IMR-90 (cell line): ENCODE measurements around the gene TUBGCP2. TPM values are rescaled to one million over a fixed set of nuclear protein-coding genes. Genes with fewer than 3 reads are reported as not detected.

Experiments used
- ATAC-seq: fragments of 200-7000 bp; cut with Tn5 transposase; 2 replicates; pipeline ENCODE4 v1.9.1; 2020; ENCODE audit warnings: low read depth, mild to moderate bottlenecking, moderate library complexity
- BruUV-seq: library from RNA; stranded (reverse); fragments of 400-500 nt; replicated peaks from 2 replicates; lab custom pipeline; 2021; lab: Mats Ljungman, UMichigan
- CTCF ChIA-PET: fragments of 300-600 bp; formaldehyde crosslinking; extraction: SDS; loops from one replicate; lab custom pipeline; 2021; ENCODE audit warnings: antibody characterized with exemption; lab: Yijun Ruan, JAX
- POLR2A ChIA-PET: fragments of 300-600 bp; sonication (Branson Sonifier 250); formaldehyde crosslinking; loops from one replicate; lab custom pipeline; 2022; ENCODE audit warnings: antibody characterized with exemption; ENCODE audit not compliant: unreplicated experiment; lab: Charles Lee
- DNase-seq: peaks from one replicate; pipeline ENCODE4 v3.0.0; 2013
- H2AFZ ChIP-seq: replicated peaks from 2 replicates; pipeline ENCODE3; 2013; ENCODE audit warnings: low read length, mild to moderate bottlenecking; ENCODE audit not compliant: poor library complexity
- H2AK5ac ChIP-seq: 2 replicates; pipeline ENCODE4 v1.6.1; 2013; ENCODE audit warnings: low read depth, low read length, inconsistent platforms
- H2AK9ac ChIP-seq: replicated peaks from 2 replicates; pipeline ENCODE3; 2013; ENCODE audit warnings: mild to moderate bottlenecking, low read depth, low read length, moderate library complexity; ENCODE audit not compliant: poor library complexity
- H2BK120ac ChIP-seq: 2 replicates; pipeline ENCODE4 v1.6.1; 2013; ENCODE audit warnings: low read depth, low read length, inconsistent platforms
- H2BK15ac ChIP-seq: 3 replicates; pipeline ENCODE4 v1.6.1; 2013; ENCODE audit warnings: low read depth, low read length, inconsistent platforms
- H2BK20ac ChIP-seq: 2 replicates; pipeline ENCODE4 v1.6.1; 2013; ENCODE audit warnings: low read depth, mild to moderate bottlenecking, inconsistent platforms, low read length, moderate library complexity
- H2BK5ac ChIP-seq: 2 replicates; pipeline ENCODE4 v1.6.1; 2013; ENCODE audit warnings: mild to moderate bottlenecking, low read depth, low read length, inconsistent platforms; ENCODE audit not compliant: poor library complexity, severe bottlenecking
- H3K14ac ChIP-seq: replicated peaks from 2 replicates; pipeline ENCODE4 v1.6.1; 2013; ENCODE audit warnings: low read depth, low read length, inconsistent platforms
- H3K18ac ChIP-seq: 2 replicates; pipeline ENCODE4 v1.6.1; 2013; ENCODE audit warnings: low read depth, low read length, control low read depth
- H3K23ac ChIP-seq: 2 replicates; pipeline ENCODE4 v1.6.1; 2013; ENCODE audit warnings: low read depth, low read length, inconsistent platforms
- H3K27ac ChIP-seq: 2 replicates; pipeline ENCODE4 v1.5.1; 2013; ENCODE audit warnings: mild to moderate bottlenecking, control low read depth, low read length; ENCODE audit not compliant: insufficient read depth
- H3K27me3 ChIP-seq: 2 replicates; pipeline ENCODE4 v1.6.1; 2013; ENCODE audit warnings: low read length; ENCODE audit not compliant: control insufficient read depth, insufficient read depth
- H3K36me3 ChIP-seq: 2 replicates; pipeline ENCODE4 v1.6.1; 2013; ENCODE audit warnings: low read length, mixed read lengths; ENCODE audit not compliant: control insufficient read depth, insufficient read depth
- H3K4ac ChIP-seq: 2 replicates; pipeline ENCODE4 v1.6.1; 2013; ENCODE audit warnings: low read depth, low read length, inconsistent platforms
- H3K4me1 ChIP-seq: 2 replicates; pipeline ENCODE4 v1.6.1; 2013; ENCODE audit warnings: low read length, mixed read lengths; ENCODE audit not compliant: control insufficient read depth, insufficient read depth
- H3K4me2 ChIP-seq: 2 replicates; pipeline ENCODE4 v1.6.1; 2013; ENCODE audit warnings: low read depth, mild to moderate bottlenecking, control low read depth, low read length, moderate library complexity
- H3K4me3 ChIP-seq: 2 replicates; pipeline ENCODE4 v1.5.1; 2013; ENCODE audit warnings: low read depth, mild to moderate bottlenecking, control low read depth, low read length, moderate library complexity; ENCODE audit not compliant: insufficient read depth
- H3K56ac ChIP-seq: 2 replicates; pipeline ENCODE4 v1.6.1; 2013; ENCODE audit warnings: low read length, inconsistent platforms; ENCODE audit not compliant: insufficient read depth; ENCODE audit errors: extremely low read depth
- H3K79me1 ChIP-seq, 2 experiments: 2 replicates each; pipeline ENCODE4 v1.6.1; 2013; ENCODE audit warnings: low read length in 2 of 2, inconsistent platforms in 1 of 2, low read depth in 1 of 2
- H3K9ac ChIP-seq: 2 replicates; pipeline ENCODE4 v1.6.1; 2013; ENCODE audit warnings: low read depth, low read length, control low read depth
- H3K9me1 ChIP-seq: 2 replicates; pipeline ENCODE4 v1.6.1; 2013; ENCODE audit warnings: low read length, inconsistent platforms; ENCODE audit not compliant: insufficient read depth
- H3K9me3 ChIP-seq: 2 replicates; pipeline ENCODE4 v1.6.1; 2013; ENCODE audit warnings: low read length; ENCODE audit not compliant: control insufficient read depth, insufficient read depth
- H4K20me1 ChIP-seq: 2 replicates; pipeline ENCODE4 v1.6.1; 2013; ENCODE audit warnings: low read length, inconsistent platforms; ENCODE audit not compliant: insufficient read depth
- H4K5ac ChIP-seq: 2 replicates; pipeline ENCODE4 v1.6.1; 2013; ENCODE audit warnings: mild to moderate bottlenecking, low read depth, low read length, control low read depth
- H4K8ac ChIP-seq, 2 experiments: 2 replicates each; pipeline ENCODE4 v1.6.1; 2013; ENCODE audit warnings: low read depth in 2 of 2, low read length in 2 of 2, control low read depth in 1 of 2, inconsistent platforms in 1 of 2
- H4K91ac ChIP-seq: 2 replicates; pipeline ENCODE4 v1.6.1; 2013; ENCODE audit warnings: low read depth, low read length, inconsistent platforms; ENCODE audit not compliant: insufficient read depth
- BHLHE40 ChIP-seq: fragments of 150-350 bp; IDR thresholded peaks from 2 replicates; pipeline ENCODE4 v1.6.1; 2016; ENCODE audit warnings: mild to moderate bottlenecking, low read depth, low read length
- CEBPB ChIP-seq: IDR thresholded peaks from 2 replicates; pipeline ENCODE4 v1.6.1; 2012; ENCODE audit warnings: low read depth, low read length, improper control_type of control experiment
- CHD1 ChIP-seq: IDR thresholded peaks from 2 replicates; pipeline ENCODE4 v1.6.1; 2012; ENCODE audit warnings: low read depth, low read length, improper control_type of control experiment
- FOS ChIP-seq: fragments of 150-350 bp; IDR thresholded peaks from 2 replicates; pipeline ENCODE4 v1.6.1; 2016; ENCODE audit warnings: low read depth, low read length
- MAFK ChIP-seq: IDR thresholded peaks from 2 replicates; pipeline ENCODE4 v1.6.1; 2012; ENCODE audit warnings: low read depth, low read length, improper control_type of control experiment
- MAZ ChIP-seq: IDR thresholded peaks from 2 replicates; pipeline ENCODE4 v1.6.1; 2012; ENCODE audit warnings: low read depth, mild to moderate bottlenecking, low read length, improper control_type of control experiment, moderate library complexity, borderline replicate concordance
- MXI1 ChIP-seq: IDR thresholded peaks from 2 replicates; pipeline ENCODE4 v1.6.1; 2012; ENCODE audit warnings: low read depth, mild to moderate bottlenecking, low read length, moderate library complexity, borderline replicate concordance
- NFE2L2 ChIP-seq: fragments of 150-350 bp; IDR thresholded peaks from 2 replicates; pipeline ENCODE4 v1.6.1; 2016; ENCODE audit warnings: low read depth, mild to moderate bottlenecking, low read length
- POLR2A ChIP-seq: IDR thresholded peaks from 2 replicates; pipeline ENCODE4 v1.6.1; 2012; ENCODE audit warnings: mild to moderate bottlenecking, low read depth, low read length
- RAD21 ChIP-seq: IDR thresholded peaks from 2 replicates; pipeline ENCODE4 v1.6.1; 2012; ENCODE audit warnings: low read length, improper control_type of control experiment
- RCOR1 ChIP-seq: IDR thresholded peaks from 2 replicates; pipeline ENCODE4 v1.6.1; 2012; ENCODE audit warnings: mild to moderate bottlenecking, low read length, improper control_type of control experiment; ENCODE audit not compliant: insufficient replicate concordance
- RFX5 ChIP-seq: IDR thresholded peaks from 2 replicates; pipeline ENCODE4 v1.8.0; 2012; ENCODE audit warnings: low read depth, mild to moderate bottlenecking, low read length, moderate library complexity
- SMC3 ChIP-seq: fragments of 150-350 bp; IDR thresholded peaks from 2 replicates; pipeline ENCODE4 v1.6.1; 2016; ENCODE audit warnings: low read depth, mild to moderate bottlenecking, antibody characterized with exemption, low read length, moderate library complexity
- WGBS, 2 experiments: methylation state at CpG; one replicate each; pipeline versions ENCODE4 v1.1.5 to v1.1.7; 2013; ENCODE audit warnings: missing lambda C conversion rate in 2 of 2; ENCODE audit not compliant: insufficient read length in 1 of 2; ENCODE audit errors: extremely low coverage in 2 of 2; 5-methylcytosine and 5-hydroxymethylcytosine counted together
- dilution Hi-C: fragments of 300-500 bp; cut with HindIII; formaldehyde crosslinking; loops from one replicate; pipeline ENCODE4 v1.14.3; 2018; ENCODE audit warnings: low sequenced_read_pairs; ENCODE audit not compliant: unreplicated experiment
- in situ Hi-C: fragments of 300-500 bp; cut with MboI; formaldehyde crosslinking; loops from 3 replicates; pipeline ENCODE4 v1.14.3; 2019; ENCODE audit warnings: low sequenced_read_pairs, inconsistent platforms, mixed read lengths
- intact Hi-C: fragments of 100-400 bp; cut with micrococcal nuclease; formaldehyde crosslinking; loops from 2 replicates; pipeline ENCODE4 v1.10.0; 2022
- polyA plus RNA-seq, 3 experiments: library from polyadenylated mRNA; depleted of rRNA; stranded (reverse); fragments of >200 nt; gene quantifications; 2 replicates each; pipeline ENCODE4 v1.2.3, GENCODE V29; 2012; ENCODE audit warnings: low replicate concordance in 1 of 3
- total RNA-seq: library from RNA; depleted of rRNA; stranded (reverse); fragments of >200 nt; gene quantifications from 2 replicates; pipeline ENCODE4 v1.2.3, GENCODE V29; 2012
- TF ChIP-seq, protein P1 (sequence below): conservative IDR thresholded peaks from 2 replicates; pipeline ENCODE4 v1.5.1; 2012; ENCODE audit warnings: mild to moderate bottlenecking, low read depth, low read length, improper control_type of control experiment
- TF ChIP-seq, protein P2 (sequence below): fragments of 150-350 bp; IDR thresholded peaks from 2 replicates; pipeline ENCODE4 v1.6.1; 2016; ENCODE audit warnings: low read depth, mild to moderate bottlenecking, low read length, moderate library complexity, borderline replicate concordance
- TF ChIP-seq, protein P3 (sequence below): fragments of 150-350 bp; IDR thresholded peaks from 2 replicates; pipeline ENCODE4 v1.6.1; 2017; ENCODE audit warnings: mild to moderate bottlenecking, antibody characterized with exemption, low read length, low read depth

Gene TUBGCP2
- total and polyA plus RNA-seq, 2 of the 4 experiments (the other 2 are of a cell fraction), result 48.1 to 72.6 TPM

DNA sequence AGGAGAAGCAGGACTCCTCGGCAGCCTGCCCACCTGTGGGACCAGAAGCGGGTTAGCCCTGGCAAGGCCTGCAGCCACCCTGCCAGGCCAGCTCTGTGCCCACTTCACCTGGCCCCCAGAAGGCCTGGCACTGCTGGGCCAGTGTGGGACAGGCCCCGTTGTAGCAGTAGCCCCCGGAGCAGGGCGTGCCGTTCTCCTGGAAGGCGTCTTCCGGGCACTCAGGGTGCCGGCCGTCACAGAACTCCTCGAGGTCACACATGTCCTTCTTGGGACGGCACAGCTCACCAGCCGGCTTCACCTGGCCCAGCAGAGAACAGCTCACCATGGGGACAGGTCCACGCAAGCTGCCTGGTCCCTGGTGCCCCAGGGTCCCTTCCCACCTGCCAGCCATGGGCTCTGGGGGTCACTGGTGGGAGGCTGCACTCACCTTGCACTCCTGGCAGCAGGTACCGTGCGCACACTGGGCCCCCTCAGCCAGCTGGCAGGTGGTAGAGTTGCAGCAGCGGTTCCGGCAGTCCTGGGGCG is 37.8 kb downstream of the TUBGCP2 start:
- no peak for TF ChIP-seq POLR2A
- no peak for TF ChIP-seq RAD21
- TF ChIP-seq CHD1, result no peak
- no peak for TF ChIP-seq MAFK
- TF ChIP-seq, protein P1, sequence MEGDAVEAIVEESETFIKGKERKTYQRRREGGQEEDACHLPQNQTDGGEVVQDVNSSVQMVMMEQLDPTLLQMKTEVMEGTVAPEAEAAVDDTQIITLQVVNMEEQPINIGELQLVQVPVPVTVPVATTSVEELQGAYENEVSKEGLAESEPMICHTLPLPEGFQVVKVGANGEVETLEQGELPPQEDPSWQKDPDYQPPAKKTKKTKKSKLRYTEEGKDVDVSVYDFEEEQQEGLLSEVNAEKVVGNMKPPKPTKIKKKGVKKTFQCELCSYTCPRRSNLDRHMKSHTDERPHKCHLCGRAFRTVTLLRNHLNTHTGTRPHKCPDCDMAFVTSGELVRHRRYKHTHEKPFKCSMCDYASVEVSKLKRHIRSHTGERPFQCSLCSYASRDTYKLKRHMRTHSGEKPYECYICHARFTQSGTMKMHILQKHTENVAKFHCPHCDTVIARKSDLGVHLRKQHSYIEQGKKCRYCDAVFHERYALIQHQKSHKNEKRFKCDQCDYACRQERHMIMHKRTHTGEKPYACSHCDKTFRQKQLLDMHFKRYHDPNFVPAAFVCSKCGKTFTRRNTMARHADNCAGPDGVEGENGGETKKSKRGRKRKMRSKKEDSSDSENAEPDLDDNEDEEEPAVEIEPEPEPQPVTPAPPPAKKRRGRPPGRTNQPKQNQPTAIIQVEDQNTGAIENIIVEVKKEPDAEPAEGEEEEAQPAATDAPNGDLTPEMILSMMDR, result no peak
- TF ChIP-seq MAZ, result no peak
- no peak for TF ChIP-seq RCOR1
- no peak for TF ChIP-seq NFE2L2
- TF ChIP-seq FOS, result no peak
- no peak for TF ChIP-seq MXI1
- no peak for TF ChIP-seq RFX5
- TF ChIP-seq, protein P2, sequence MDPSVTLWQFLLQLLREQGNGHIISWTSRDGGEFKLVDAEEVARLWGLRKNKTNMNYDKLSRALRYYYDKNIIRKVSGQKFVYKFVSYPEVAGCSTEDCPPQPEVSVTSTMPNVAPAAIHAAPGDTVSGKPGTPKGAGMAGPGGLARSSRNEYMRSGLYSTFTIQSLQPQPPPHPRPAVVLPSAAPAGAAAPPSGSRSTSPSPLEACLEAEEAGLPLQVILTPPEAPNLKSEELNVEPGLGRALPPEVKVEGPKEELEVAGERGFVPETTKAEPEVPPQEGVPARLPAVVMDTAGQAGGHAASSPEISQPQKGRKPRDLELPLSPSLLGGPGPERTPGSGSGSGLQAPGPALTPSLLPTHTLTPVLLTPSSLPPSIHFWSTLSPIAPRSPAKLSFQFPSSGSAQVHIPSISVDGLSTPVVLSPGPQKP, result no peak
- TF ChIP-seq BHLHE40, result no peak
- TF ChIP-seq, protein P3, sequence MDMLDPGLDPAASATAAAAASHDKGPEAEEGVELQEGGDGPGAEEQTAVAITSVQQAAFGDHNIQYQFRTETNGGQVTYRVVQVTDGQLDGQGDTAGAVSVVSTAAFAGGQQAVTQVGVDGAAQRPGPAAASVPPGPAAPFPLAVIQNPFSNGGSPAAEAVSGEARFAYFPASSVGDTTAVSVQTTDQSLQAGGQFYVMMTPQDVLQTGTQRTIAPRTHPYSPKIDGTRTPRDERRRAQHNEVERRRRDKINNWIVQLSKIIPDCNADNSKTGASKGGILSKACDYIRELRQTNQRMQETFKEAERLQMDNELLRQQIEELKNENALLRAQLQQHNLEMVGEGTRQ, result no peak
- TF ChIP-seq CEBPB, result no peak
- no peak for TF ChIP-seq SMC3
- Histone ChIP-seq H3K27ac (no peak overlapping the region), H3K27me3 (peaks cover 1% of the 10 kb centered on the region; the same call in 1 of the 2 replicates), H3K4ac (no peak overlapping the region), H3K18ac (no peak overlapping the region), H3K56ac (no peak overlapping the region), H3K9ac (no peak overlapping the region), H2BK15ac (no peak overlapping the region), H4K91ac (no peak overlapping the region), H3K23ac (no peak overlapping the region), H3K4me3 (no peak overlapping the region), H3K9me3 (no peaks in the 10 kb centered on the region), H3K9me1 (no peaks in the 10 kb centered on the region), H4K20me1 (no peaks in the 10 kb centered on the region), H3K36me3 (peaks cover 4% of the 10 kb centered on the region; the same call in 1 of the 2 replicates), H3K79me1 (no peaks in the 10 kb centered on the region), H3K14ac (no peak overlapping the region), H4K5ac (no peak overlapping the region), H4K8ac (no peak overlapping the region), H3K4me2 (no peak overlapping the region), H2AK5ac (no peak overlapping the region), H3K4me1 (no peaks in the 10 kb centered on the region), H2AFZ (no peak overlapping the region), H2BK120ac (no peak overlapping the region), H2BK5ac (no peak overlapping the region), H2AK9ac (no peak overlapping the region), H2BK20ac (no peak overlapping the region)
- ATAC-seq (no peak), DNase-seq (no peak)
- dilution Hi-C loops (no loop called here), in situ Hi-C loops (loop anchor here (25.0 kb wide), 1 partner anchor 609 kb away; no protein-coding TSS in a partner anchor), intact Hi-C loops (no loop called here)
- ChIA-PET POLR2A (no interaction called here), CTCF (no interaction called here)
- WGBS, 2 experiments, result 88% methylated on average over 12 of the region's 19 CpGs; no CpG with 5 or more reads in 1 of the 2 experiments
- BruUV-seq, result no TSS peak
